Suppressor macrophage treated with lipopolysaccharide for 4 hours (primary cell): ENCODE data around the gene GTF3C1.

Source experiments
- DNase-seq: peaks from one replicate; pipeline ENCODE4 v3.0.0-alpha.2; 2020

The GTF3C1 gene

DNA sequence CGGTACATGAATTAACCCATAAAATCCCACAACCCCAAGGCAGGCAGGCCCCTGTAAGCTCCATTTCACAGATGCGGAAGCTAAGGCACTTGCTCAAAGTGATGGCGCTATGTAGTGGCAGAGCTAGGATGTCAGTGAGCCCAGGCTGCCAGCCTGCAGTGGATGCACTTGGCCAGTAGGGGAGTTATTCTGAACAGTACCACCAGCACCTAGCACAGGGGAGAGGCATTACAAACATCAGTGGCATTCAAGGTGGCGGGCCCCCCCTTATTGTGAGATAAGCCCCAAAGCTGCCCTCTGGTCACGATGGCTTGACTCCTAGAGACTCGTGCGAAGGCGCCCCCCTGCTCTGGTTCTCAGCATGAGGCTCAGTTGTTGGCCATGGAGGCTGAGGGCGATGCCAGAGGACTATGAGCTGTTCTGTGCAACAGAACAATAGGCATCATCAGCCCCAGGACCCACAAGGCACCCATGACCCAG lies 33.8 kb downstream of the GTF3C1 start:
- DNase-seq, result peak; percentile 15

DNA sequence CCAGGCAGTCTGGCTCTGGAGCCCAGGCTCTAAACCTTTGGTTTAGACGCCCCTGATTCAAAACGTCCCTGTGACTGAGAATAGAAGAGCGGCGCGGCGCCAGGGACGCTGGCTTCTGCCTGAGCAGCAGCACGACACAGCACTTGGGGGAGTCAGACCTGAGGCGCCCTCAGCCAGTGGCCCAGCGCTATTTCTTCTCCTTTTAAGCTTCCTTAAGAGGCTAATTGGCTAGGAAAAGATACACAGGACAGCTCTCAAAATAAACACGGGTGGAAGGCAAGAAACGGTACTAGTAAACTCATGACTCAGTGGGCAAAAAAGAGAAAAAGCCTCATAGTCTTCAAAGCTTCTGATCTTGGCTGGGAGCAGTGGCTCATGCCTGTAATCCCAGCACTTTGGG lies 34.9 kb downstream of the GTF3C1 start:
- no peak for DNase-seq

GRCh38 chr16:27511657-27512448 lies 37.9 kb downstream of the GTF3C1 start:
- no peak for DNase-seq

DNA sequence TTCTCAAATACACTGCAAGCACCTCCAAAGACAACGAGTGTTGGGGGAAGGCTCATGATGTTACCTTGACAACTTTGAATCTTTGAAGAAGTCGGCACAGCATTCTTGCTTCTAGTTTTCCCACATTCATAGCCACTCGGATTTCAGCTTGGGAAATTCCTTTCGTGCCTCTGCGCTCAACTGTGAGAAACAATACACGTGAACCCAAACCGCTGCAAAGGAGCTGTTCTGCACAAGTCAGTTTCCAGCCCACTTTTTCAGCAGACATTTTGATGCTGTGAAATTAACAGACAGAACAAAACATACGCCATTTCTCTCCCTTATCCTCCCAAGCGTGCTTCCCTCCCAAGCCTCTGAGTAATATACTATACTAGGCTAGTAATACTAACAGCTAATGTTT lies 41.2 kb downstream of the GTF3C1 start:
- no peak for DNase-seq

DNA sequence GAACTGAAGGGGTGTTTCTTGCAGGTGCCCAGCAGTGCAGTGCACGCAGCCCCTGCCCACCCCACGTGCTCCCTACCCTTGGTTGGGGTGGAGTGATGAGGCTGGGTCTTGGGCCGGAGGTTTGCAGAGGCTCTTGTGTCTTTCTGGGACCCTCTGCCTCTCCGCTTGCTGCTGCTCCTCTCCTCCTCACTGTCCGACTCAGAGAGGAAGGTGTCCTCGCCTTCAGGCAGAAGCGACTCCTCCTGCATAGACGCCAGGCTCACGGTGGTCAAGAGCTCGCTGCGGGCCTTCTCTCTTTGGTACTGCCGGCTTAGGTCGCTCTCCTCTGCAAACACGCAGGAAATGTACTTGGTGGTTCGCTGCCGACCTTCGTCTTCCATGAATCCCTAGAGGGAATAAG lies 42.9 kb downstream of the GTF3C1 start:
- DNase-seq, result no peak

- no peak for DNase-seq
These were observed 44.1 kb downstream of the GTF3C1 start for GRCh38 chr16:27505297-27506236.

GRCh38 chr16:27503662-27504061 lies 46.1 kb downstream of the GTF3C1 start:
- DNase-seq, result no peak

DNA sequence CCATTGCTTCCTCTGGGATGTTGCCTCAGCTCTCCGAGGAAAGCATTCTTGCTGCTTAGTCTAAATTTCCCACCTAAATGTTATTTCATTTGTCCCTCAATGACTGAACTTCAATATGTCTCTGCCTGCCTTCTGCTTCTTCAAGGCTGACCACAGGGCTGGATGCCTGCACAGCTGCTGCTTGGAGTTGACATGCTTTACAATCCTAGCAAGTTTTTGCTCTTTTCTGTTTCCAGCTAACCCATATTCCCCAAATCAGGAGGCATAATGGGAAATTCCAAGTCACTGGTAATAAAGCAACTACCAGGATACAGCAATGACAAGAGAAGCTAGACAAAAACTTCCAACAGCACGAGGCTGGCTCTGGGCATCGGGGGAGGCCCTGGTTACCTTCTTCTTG lies 48.9 kb downstream of the GTF3C1 start:
- DNase-seq, result no peak

DNA sequence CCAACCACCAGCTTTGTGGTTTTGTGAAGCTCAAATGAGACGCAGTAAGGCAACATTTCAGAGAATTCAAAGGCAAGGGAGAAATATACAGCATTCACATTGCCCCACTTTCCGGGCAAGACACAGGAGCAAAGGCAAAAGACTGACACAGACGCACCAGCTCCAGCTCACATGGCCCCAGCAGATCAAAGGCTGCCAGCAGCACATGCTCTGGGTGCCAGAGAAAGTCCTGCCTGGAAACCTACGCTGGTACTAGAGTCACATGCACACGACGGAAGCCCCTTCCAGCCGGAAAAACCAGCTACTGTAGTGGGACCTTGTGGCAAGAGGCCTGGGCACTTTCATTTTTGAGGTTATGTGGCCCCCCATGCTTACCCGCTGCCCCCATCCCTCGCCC lies 50.1 kb downstream of the GTF3C1 start:
- no peak for DNase-seq

DNA sequence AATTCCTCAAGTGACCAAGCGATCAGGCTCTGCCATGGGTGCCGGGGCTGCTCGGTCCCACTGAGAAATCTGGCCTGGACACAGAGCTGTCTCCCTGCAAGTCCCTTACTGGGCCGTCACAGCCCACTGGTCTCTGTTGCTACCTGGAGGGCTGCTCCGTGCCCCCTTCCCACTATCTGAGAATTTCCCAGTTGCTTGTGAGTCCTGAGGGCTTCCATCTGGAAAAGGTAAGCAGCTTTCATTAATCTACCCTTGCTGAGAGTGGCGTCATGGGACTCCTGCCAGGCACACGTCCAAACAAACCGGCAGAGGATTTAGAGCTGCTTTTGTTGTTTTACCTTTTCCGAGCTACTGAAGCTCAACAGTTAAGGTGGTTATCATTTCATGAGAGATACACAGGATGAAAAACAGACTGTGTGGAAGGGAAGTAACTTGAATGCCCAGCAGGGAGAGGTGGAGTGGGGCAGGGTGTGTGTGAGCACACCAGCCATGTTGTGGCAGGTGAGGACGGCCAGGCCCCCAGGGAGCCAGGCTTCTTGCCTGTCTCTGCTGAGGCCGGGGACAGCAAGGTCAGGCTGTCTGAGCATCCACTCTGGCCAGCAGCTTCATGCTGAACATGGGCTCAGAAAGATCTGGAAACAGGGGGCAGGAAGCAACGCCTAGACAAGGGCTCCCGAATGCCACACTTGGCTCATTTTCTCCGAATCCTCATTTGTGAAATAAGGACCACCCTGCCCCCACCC lies 50.6 kb downstream of the GTF3C1 start:
- no peak for DNase-seq

- no peak for DNase-seq
These were observed 51.5 kb downstream of the GTF3C1 start for GRCh38 chr16:27498031-27498825.

GRCh38 chr16:27495191-27495590 lies 54.5 kb downstream of the GTF3C1 start:
- no peak for DNase-seq

- DNase-seq, result no peak
These were observed 57.1 kb downstream of the GTF3C1 start for GRCh38 chr16:27492588-27492979.

- no peak for DNase-seq
These were observed 57.7 kb downstream of the GTF3C1 start for GRCh38 chr16:27491894-27492587.

- no peak for DNase-seq
These were observed 59.8 kb downstream of the GTF3C1 start for GRCh38 chr16:27489906-27490305.

- DNase-seq, result no peak
These were observed 60.3 kb downstream of the GTF3C1 start for GRCh38 chr16:27489421-27489820.

DNA sequence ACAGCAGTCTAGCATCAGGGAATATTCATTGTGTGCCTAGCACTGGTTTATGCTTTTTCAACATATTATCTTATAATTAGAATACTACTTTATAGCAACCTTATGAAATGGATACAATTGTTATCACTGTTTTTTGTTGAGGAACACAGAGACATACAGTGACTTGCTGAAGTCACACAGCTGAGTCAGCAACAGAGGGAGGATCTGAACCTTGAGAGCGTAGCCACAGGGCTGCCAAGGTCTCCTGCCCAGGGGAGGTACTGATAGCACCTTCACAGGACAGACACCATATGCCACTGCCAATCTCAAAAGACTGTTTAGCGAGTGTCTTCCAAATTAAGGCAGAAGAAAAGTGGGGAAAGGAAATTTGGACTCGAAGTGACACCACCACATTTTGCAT lies 63.0 kb downstream of the GTF3C1 start:
- DNase-seq, result no peak

- DNase-seq, result no peak
These were observed 63.4 kb downstream of the GTF3C1 start for GRCh38 chr16:27486344-27486743.

GRCh38 chr16:27485811-27486210 lies 63.9 kb downstream of the GTF3C1 start:
- no peak for DNase-seq

- no peak for DNase-seq
These were observed 64.6 kb downstream of the GTF3C1 start for GRCh38 chr16:27485126-27485525.

DNA sequence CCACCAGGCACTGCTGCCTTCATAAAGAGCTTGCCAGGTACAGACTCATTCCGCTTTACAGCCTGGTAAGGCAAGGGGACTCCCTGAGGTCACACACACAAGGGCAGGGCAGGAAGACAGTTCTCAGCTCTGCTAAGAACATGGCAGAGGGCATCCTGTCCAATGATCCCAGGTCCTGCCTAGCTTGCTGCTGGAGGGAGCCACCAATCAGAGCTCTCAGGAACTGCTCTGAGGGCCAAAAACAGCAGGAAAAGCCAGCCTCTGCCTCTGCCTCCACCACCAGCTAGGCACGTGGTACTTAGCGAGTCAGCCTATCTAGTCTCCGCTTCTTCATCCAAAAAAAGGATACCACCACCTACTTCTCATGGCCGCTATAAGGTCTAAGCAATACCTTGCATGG lies 66.1 kb downstream of the GTF3C1 start:
- no peak for DNase-seq

- no peak for DNase-seq
These were observed 66.7 kb downstream of the GTF3C1 start for GRCh38 chr16:27483088-27483437.
